Erythroblast (primary cell): ENCODE data around the gene LY86.

Source experiments
- GATA1 ChIP-seq: IDR thresholded peaks from 2 replicates; pipeline ENCODE4 v1.6.1; 2011; ENCODE audit warnings: low read depth, mild to moderate bottlenecking, control low read depth, low read length, moderate library complexity
- POLR2A ChIP-seq: IDR thresholded peaks from 2 replicates; pipeline ENCODE4 v1.6.1; 2011; ENCODE audit warnings: mild to moderate bottlenecking, low read length

- TF ChIP-seq POLR2A (no peak), GATA1 (no peak)
These were observed 92.7 kb downstream of the LY86 start for GRCh38 chr6:6681075-6681849.
